ENCODE results near the gene MAG.

Gene MAG

GRCh38 chr19:35331551-35332214 is 39.7 kb downstream of the MAG start:
- H3K4me3 ChIP-seq: no peak overlapping the region
- H3K9me3 ChIP-seq: no peaks in the 10 kb centered on the region
- TF ChIP-seq CTCF (IDR thresholded peaks at IDR 0.05): no peak
- H3K36me3 ChIP-seq: no peaks in the 10 kb centered on the region
- intact Hi-C loops (cut with DNase I; ENCODE audit: low total_unique reads): no loop called here
- H3K27me3 ChIP-seq: peaks cover 0 to 49% of the 10 kb centered on the region in 2 donors
- H3K4me1 ChIP-seq: no peaks in the 10 kb centered on the region
- H3K27ac ChIP-seq: no peak overlapping the region
- DNase-seq: no peak

GRCh38 chr19:35332817-35333216 is 40.9 kb downstream of the MAG start:
- intact Hi-C loops (cut with DNase I; ENCODE audit: low total_unique reads): no loop called here
- Histone ChIP-seq H3K27ac (no peak overlapping the region), H3K4me3 (no peak overlapping the region), H3K36me3 (no peaks in the 10 kb centered on the region), H3K4me1 (no peaks in the 10 kb centered on the region), H3K27me3 (peaks cover 0 to 45% of the 10 kb centered on the region in 2 donors), H3K9me3 (no peaks in the 10 kb centered on the region)
- DNase-seq: no peak
- TF ChIP-seq CTCF (IDR thresholded peaks at IDR 0.05): no peak

DNA sequence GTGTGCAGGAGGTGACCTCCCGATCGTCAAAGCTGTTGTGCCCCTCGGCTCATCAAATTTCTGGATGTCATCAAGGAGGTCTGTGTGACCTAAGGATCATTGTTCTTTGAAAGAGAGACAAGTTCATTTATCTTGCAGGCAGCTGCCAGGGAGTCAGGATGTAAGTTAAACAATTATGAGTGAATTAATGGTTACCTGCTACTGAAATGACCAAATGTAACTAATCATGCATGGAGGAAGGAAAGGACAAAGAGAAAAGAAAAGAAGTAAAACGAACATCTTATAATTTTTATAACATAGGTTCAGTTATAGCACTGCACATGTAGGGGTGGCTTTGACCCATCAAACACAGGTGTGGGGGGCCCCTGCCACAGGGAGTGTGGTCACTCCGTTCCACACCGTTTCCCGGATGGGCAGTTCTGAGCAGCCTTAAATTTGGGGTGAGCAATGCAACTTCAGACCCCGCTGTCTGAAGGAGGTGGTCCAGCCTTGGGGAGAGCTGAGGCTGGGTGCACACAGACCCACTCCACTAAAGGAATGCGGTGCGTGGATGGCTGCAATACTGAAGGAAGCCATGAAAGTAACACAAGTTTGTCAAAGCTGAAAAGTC is 42.3 kb downstream of the MAG start:
- no peaks in the 10 kb centered on the region for H3K4me1 ChIP-seq
- no peak for DNase-seq
- no peak overlapping the region for H3K27ac ChIP-seq
- H3K9me3 ChIP-seq: no peaks in the 10 kb centered on the region
- H3K36me3 ChIP-seq: no peaks in the 10 kb centered on the region
- H3K27me3 ChIP-seq: peaks cover 0 to 40% of the 10 kb centered on the region in 2 donors
- H3K4me3 ChIP-seq: no peak overlapping the region
- TF ChIP-seq CTCF (IDR thresholded peaks at IDR 0.05): no peak
- intact Hi-C loops (cut with DNase I; ENCODE audit: low total_unique reads): no loop called here

GRCh38 chr19:35336166-35336955 is 44.4 kb downstream of the MAG start:
- H3K27me3 ChIP-seq: peaks cover 0 to 20% of the 10 kb centered on the region in 2 donors
- no peak overlapping the region for H3K4me3 ChIP-seq
- intact Hi-C loops (cut with DNase I; ENCODE audit: low total_unique reads): no loop called here
- no peak overlapping the region for H3K27ac ChIP-seq
- no peaks in the 10 kb centered on the region for H3K9me3 ChIP-seq
- TF ChIP-seq CTCF (IDR thresholded peaks at IDR 0.05): no peak
- H3K4me1 ChIP-seq: no peaks in the 10 kb centered on the region
- no peaks in the 10 kb centered on the region for H3K36me3 ChIP-seq
- DNase-seq: no peak

DNA sequence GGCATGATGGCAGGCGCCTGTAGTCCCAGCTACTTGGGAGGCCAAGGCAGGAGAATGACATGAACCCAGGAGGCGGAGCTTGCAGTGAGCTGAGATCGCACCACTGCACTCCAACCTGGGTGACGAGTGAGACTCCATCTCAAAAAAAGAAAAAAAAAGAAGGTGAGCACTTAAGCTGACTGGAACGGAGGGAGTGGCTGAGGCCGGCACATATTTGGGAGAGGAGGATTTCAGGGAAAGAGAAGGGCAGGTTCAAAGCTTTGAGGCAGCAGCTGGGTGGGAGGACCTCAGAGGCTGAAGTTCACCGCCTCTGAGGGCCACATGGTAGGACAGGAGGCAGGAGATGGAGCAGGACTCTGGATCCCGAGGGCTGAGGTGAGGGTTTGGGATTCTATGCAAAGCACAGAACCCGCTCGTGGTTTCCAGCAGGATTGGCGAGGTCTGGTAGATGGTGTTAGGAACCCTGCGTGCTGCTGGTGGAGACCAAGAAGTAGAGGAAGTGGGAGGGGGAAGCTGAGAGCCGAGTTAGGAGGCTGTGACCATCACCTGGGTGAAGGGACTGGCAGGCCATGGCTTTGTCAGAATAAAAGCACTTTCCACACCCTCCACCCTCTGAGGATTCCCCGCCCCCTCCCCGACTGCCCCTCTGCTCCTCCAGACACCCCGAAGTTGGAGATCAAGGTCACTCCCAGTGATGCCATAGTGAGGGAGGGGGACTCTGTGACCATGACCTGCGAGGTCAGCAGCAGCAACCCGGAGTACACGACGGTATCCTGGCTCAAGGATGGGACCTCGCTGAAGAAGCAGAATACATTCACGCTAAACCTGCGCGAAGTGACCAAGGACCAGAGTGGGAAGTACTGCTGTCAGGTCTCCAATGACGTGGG is 45.4 kb downstream of the MAG start:
- no peak for TF ChIP-seq CTCF (IDR thresholded peaks at IDR 0.05)
- no peaks in the 10 kb centered on the region for H3K4me1 ChIP-seq
- no peak overlapping the region for H3K4me3 ChIP-seq
- no peaks in the 10 kb centered on the region for H3K36me3 ChIP-seq
- H3K27ac ChIP-seq: no peak overlapping the region
- no peaks in the 10 kb centered on the region for H3K9me3 ChIP-seq
- peaks cover 0 to 11% of the 10 kb centered on the region in 2 donors for H3K27me3 ChIP-seq
- intact Hi-C loops (cut with DNase I; ENCODE audit: low total_unique reads): no loop called here
- DNase-seq: no peak
